Astrocyte of the spinal cord (primary cell): ENCODE measurements around the gene CEP128.
"Not testable (repeated sequence)": the region's sequence is repeated elsewhere in the genome, so short reads cannot be mapped to it uniquely, and the experiment has no call there.

ENCODE experiments used
- DNase-seq: peaks from one replicate; pipeline ENCODE4 v3.0.0; 2011; ENCODE audit warnings: low read depth, low spot score
- H3K4me3 ChIP-seq: 2 replicates; pipeline ENCODE4 v1.5.1; 2011; ENCODE audit warnings: low read depth, mild to moderate bottlenecking, low read length, moderate library complexity
- in situ Hi-C: cut with HindIII; loops from 2 replicates; pipeline ENCODE4 v1.10.0; 2017; ENCODE audit warnings: low sequenced_read_pairs
- TF ChIP-seq, protein P1 (sequence below): IDR thresholded peaks from 2 replicates; pipeline ENCODE4 v1.5.1; 2012; ENCODE audit warnings: low read depth, mild to moderate bottlenecking, low read length, inconsistent platforms

The CEP128 gene

DNA sequence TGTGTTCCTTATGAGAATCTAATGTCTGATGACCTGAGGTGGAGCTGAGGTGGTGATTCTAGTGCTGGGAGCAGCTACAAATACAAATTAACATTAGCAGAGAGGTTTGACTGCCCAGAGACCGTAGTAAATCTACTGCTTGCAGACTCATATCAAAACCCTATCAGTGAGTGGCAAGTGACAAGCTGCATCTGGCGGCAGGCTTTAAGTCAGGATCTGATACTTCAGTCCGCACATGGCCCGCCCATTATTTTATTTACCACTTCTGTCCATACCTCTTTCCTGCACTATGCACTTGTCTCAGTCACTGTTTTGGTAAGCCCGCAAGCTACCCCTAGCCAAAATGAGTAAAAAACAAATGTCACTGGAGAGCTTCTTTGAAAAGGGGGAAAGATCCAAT, 11.4 kb downstream of the CEP128 start:
- TF ChIP-seq, protein P1, sequence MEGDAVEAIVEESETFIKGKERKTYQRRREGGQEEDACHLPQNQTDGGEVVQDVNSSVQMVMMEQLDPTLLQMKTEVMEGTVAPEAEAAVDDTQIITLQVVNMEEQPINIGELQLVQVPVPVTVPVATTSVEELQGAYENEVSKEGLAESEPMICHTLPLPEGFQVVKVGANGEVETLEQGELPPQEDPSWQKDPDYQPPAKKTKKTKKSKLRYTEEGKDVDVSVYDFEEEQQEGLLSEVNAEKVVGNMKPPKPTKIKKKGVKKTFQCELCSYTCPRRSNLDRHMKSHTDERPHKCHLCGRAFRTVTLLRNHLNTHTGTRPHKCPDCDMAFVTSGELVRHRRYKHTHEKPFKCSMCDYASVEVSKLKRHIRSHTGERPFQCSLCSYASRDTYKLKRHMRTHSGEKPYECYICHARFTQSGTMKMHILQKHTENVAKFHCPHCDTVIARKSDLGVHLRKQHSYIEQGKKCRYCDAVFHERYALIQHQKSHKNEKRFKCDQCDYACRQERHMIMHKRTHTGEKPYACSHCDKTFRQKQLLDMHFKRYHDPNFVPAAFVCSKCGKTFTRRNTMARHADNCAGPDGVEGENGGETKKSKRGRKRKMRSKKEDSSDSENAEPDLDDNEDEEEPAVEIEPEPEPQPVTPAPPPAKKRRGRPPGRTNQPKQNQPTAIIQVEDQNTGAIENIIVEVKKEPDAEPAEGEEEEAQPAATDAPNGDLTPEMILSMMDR, result no peak
- no peak for DNase-seq
- H3K4me3 ChIP-seq, result no peak overlapping the region
- in situ Hi-C loops, result no loop called here

DNA sequence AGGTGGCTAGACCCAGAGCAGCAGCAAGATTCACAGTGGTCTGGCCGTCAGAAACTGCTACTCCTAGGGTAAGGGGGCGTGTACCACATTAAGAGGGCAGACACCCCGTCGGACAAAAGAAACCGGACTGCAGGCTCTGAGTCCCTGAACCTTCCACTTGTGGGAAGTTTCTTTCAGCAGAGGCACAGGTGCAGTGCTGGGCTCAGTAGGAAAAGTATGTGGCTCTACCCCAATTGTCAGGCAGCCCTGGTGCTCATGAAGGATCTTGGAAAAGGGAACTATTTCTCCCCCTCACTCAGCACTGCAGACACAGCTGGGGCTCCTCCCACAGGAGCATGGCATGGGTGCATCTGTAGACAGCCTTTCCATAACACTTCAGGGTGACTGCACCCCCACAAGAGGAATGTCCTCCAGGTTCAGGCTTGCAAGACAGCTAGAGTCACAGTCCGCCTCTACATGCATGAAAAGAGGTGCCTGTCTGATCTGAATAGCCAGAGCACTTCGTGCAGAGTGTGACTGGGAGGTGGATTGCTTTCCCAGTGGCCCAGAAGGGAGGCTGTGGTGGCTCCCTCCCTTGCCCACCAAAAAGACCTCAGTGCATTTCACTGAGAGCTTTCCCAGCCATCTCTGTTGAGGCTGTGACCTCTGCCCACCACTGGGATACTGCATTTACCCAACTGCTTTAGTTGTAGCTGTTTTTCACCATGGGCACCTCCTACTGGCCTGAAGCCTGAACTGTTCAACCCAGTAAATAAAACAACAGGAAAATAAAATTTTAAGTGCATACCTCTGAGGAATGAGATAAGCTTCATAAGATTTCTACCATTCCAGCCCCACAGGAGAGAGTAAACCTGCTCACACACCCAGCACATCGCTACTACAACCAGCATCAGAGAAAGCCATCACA, 14.2 kb downstream of the CEP128 start:
- in situ Hi-C loops, result no loop called here
- H3K4me3 ChIP-seq, result no peak overlapping the region
- DNase-seq, result no peak
- TF ChIP-seq, protein P1, result peak; percentile 1

DNA sequence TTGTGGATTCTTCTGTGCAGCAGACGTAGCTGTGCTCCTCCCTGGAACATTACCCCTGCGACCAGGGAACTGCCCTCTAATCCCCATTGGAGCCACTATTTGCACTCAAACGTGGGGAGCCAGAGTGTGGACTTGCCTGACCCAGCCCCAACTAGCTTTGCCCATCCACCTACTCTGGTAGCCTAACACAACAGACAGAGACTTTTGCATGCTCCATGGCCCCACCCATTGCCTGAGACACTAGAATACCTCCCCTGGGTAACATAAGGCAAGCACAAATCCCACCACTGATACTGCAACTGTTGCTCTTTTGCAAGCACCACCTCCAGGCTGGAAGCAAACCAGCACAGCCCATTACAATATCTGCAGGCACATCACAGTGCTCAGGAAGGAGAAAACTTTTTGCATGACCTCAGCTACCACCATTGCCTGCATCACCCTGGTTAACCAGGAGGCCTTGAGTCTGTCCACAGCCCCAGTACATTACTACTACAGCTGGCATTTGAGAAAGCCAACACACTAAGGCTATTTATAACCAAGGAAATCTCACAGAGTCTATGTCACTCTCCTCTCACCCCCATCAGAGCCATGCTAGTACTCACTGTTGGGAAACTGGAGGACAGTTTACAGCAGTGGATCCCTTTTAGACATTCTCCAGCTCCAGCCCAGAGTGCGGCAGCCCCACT, 15.0 kb downstream of the CEP128 start:
- in situ Hi-C loops, result no loop called here
- no peak overlapping the region for H3K4me3 ChIP-seq
- TF ChIP-seq, protein P1, result no peak
- peak; percentile 41 for DNase-seq

DNA sequence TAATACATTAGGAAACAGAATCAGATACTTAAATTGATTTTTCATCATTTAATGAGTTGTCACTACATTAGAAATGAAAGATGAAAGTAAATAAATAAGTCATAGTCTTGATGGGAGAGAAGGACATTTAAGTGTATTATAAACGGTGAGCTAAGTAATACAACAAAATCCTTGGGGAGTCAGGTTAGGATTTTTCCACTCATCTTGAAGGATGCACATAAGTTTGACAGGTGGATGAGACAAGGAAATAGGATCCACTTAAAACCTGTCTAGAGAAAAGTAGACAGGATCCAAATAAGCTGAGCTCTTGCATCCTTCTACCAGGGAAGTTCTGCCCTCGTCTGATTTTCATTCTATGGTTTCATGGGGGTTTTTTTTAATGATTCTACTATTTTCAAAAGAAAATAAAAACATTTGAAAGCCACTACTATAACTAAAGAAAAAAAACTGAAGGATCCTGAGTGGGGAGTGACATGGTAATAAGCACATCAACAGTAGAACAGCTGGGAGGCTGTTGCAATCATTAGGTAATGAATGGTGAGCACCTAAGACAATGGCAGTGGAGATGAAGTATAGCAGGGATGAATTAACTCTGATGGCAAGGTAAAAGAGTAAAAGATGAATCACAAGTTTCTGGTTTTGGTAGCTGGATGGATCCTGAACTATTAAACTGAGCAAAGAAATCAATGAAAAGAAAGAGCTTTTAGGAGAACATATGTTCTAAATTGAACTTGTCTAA, 17.0 kb downstream of the CEP128 start:
- H3K4me3 ChIP-seq, result no peak overlapping the region
- in situ Hi-C loops, result no loop called here
- TF ChIP-seq, protein P1, result no peak
- DNase-seq, result no peak

DNA sequence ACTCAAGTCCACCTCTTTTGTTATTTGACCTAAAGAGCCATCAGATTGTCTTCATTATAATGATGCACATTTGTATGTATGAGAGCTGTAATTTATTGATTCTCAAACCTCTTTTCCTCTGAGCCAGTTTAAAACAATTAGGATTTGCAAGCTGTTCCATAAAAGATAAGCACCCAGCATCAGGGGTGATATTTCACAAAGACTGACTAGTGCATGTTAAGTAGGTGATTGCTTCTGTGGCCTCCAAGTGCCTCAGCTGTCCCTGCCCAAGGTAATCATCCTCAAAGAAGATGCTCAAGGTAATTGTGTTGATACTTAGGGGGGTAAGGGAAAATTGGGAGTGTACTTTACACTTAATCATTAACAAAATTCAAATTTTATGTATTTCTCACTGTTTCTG, 18.2 kb downstream of the CEP128 start:
- TF ChIP-seq, protein P1, result no peak
- in situ Hi-C loops, result no loop called here
- no peak overlapping the region for H3K4me3 ChIP-seq
- DNase-seq, result no peak

DNA sequence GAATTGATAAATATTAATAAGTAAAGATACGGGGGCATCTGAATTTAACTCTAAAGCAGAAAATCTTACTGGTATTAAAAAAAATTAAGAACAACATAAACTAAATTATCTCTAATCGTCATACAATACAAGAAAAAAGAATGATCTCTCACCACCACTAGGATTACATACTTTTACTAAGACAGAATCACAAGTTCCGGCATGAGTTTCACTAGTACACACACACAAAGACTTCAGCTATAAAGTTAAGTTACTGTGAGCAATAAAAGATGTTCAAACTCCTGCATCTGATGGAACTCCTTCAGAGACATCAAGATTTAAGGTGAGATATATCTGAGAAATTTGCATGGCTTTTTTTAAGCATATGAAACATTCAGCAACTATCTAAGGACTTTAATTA, 21.9 kb downstream of the CEP128 start:
- TF ChIP-seq, protein P1, result no peak
- no peak for DNase-seq
- H3K4me3 ChIP-seq, result no peak overlapping the region
- in situ Hi-C loops, result no loop called here

DNA sequence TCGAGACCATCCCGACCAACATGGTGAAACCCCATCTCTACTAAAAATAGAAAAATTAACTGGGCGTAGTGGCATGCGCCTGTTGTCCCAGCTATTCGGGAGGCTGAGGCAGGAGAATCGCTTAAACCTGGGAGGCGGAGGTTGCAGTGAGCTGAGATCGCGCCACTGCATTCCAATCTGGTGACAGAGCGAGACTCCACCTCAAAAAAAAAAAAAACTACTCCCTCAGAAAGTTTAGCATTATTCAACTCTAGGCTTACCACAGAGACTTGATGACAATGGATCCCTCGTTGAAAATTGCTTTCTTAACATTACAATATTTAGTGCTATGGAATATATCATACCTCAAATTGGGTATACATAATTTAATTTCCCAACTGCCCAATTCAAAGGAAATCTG, 29.5 kb downstream of the CEP128 start:
- DNase-seq, H3K4me3 ChIP-seq, in situ Hi-C loops: not testable (repeated sequence)
